ENCODE results near the gene RFX5. TPM values are rescaled to one million over a fixed set of nuclear protein-coding genes. Genes with fewer than 3 reads are reported as not detected.

Gene RFX5
- total and polyA plus RNA-seq, 8 donors: 5.6 to 34.2 (median 9.0) TPM

DNA sequence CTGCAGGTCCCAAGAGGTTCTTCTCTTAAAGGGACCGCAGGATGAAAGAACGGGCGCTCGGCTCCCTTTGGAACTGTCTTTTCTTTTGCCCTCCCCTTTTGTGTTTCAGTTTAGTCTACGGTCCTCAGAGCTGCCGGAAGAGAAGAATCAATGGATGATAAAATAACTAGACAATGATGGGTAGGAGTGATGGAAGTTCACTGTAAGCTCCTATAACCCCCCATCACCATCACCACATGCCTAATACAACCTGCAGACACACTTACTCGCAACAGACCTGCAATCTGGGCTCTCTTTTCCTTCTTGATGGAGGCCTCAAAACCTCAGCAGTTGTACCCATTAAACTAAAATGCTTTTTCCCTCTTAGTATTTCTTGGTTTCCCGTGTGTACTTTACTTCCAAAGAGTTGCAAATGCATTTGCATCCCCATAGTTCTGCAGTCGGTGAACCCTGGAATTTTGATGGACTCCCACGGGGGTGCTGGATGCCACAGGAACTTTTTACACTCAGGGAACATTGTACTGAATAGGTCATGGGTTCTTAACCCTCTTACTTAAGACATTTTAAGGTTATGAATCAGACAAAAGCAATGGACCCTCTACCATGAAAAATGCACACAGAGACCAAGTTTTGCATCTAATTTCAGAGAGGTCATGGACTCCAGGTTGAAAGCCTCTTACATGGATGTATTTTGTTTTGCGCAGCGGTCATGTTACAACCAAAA is 633 bp upstream of the RFX5 start:
- ATAC-seq (no peak), FAIRE-seq (no peak), DNase-seq (peak in 1 of 6 donors; percentile 3)
- peaks cover 0 to 4% (median 0%) of the 10 kb centered on the region in 3 donors for H3K36me3 ChIP-seq
- intact Hi-C loops (cut with DNase I): no loop called here
- peaks cover 0 to 7% (median 0%) of the 10 kb centered on the region in 3 donors for H3K4me1 ChIP-seq
- 32 to 35% methylated on average over 12 of the region's 12 CpGs for WGBS, 2 donors
- no peaks in the 10 kb centered on the region for H3K27me3 ChIP-seq
- H3K9me3 ChIP-seq: no peaks in the 10 kb centered on the region
- H3K4me3 ChIP-seq: peak overlapping the region in 3 of 4 donors; percentile 54 to 65 (median 61)
- TF ChIP-seq, protein P1, sequence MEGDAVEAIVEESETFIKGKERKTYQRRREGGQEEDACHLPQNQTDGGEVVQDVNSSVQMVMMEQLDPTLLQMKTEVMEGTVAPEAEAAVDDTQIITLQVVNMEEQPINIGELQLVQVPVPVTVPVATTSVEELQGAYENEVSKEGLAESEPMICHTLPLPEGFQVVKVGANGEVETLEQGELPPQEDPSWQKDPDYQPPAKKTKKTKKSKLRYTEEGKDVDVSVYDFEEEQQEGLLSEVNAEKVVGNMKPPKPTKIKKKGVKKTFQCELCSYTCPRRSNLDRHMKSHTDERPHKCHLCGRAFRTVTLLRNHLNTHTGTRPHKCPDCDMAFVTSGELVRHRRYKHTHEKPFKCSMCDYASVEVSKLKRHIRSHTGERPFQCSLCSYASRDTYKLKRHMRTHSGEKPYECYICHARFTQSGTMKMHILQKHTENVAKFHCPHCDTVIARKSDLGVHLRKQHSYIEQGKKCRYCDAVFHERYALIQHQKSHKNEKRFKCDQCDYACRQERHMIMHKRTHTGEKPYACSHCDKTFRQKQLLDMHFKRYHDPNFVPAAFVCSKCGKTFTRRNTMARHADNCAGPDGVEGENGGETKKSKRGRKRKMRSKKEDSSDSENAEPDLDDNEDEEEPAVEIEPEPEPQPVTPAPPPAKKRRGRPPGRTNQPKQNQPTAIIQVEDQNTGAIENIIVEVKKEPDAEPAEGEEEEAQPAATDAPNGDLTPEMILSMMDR (IDR thresholded peaks at IDR 0.05): no peak
- peak overlapping the region in 3 of 4 donors; percentile 83 to 92 (median 91) for H3K27ac ChIP-seq

DNA sequence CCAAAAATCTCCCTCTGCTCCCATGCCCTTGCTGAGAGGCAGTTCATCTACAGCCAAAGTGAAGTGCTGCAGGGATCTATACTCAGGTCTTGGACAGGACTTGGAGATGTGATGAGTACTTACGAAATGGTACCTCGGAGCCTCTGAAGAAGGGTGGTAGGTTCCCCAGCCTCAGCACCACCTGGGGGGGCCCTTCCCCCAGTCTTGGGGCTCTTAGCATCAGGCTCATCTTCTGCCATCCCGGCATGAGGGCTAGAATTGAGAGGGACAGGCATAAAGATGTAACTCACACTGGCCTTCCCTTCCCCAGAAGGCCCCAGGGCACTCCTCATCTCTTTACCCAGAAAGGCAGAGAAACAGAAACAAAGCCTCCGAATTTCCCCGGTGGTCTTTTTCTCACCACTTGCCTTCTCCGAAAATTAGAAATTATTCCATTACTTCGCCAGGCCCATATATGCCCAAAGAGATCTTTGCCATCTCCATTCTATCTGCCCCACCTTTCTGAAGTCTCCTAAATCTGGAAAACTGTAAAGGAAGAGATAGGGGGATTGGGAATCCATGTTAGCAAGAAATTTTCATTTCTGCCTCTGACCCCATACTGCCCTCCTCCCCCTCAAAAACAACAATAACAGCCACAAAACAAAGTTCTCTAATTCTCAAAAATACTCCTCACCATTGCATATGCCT is 827 bp downstream of the RFX5 start:
- FAIRE-seq (no peak), DNase-seq (no peak)

DNA sequence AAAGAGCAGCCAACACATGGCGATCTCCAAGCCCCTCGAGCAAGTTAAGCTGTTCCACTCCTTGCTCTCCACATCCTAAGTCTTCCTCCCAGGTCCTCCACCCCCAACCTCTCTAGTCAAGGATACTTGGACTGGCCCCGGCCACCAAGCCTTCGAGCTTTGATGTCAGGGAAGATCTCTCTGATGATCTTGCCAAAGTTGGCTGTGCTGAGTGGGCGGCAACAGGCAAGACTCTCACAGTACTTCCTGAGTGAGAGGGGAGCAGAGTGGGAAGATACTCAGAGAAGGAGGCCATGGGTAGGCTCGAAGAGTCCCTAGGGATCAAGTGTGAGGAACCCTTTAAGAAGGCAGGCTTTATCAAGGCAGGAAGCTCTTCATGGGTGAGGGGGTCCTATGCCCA is 2.8 kb downstream of the RFX5 start:
- peaks cover 0 to 11% (median 0%) of the 10 kb centered on the region in 3 donors for H3K4me1 ChIP-seq
- TF ChIP-seq, protein P1 (IDR thresholded peaks at IDR 0.05): no peak
- H3K9me3 ChIP-seq: no peaks in the 10 kb centered on the region
- H3K36me3 ChIP-seq: peaks cover 0 to 4% (median 0%) of the 10 kb centered on the region in 3 donors
- no peak overlapping the region for H3K4me3 ChIP-seq
- FAIRE-seq (no peak), ATAC-seq (no peak), DNase-seq (no peak)
- H3K27me3 ChIP-seq: no peaks in the 10 kb centered on the region
- intact Hi-C loops (cut with DNase I): loop anchor here in 1 of 3 donors (5.0 kb wide), 1 partner anchor 42 kb away; no protein-coding TSS in a partner anchor
- 83 to 85% methylated on average over 6 of the region's 6 CpGs for WGBS, 2 donors
- no peak overlapping the region for H3K27ac ChIP-seq

More for the DNA sequence above, 827 bp downstream of the RFX5 start:
- Histone ChIP-seq H3K4me3 (peak overlapping the region; percentile 26 to 65 (median 58)), H3K36me3 (peaks cover 0 to 4% (median 0%) of the 10 kb centered on the region in 3 donors), H3K4me1 (peaks cover 0 to 7% (median 0%) of the 10 kb centered on the region in 3 donors), H3K9me3 (no peaks in the 10 kb centered on the region), H3K27ac (peak overlapping the region in 3 of 4 donors; percentile 83 to 92 (median 91)), H3K27me3 (no peaks in the 10 kb centered on the region)
- TF ChIP-seq, protein P1 (IDR thresholded peaks at IDR 0.05): no peak
- no peak for ATAC-seq
- WGBS, 2 donors: 60 to 64% methylated on average over 7 of the region's 7 CpGs
- intact Hi-C loops (cut with DNase I): no loop called here

DNA sequence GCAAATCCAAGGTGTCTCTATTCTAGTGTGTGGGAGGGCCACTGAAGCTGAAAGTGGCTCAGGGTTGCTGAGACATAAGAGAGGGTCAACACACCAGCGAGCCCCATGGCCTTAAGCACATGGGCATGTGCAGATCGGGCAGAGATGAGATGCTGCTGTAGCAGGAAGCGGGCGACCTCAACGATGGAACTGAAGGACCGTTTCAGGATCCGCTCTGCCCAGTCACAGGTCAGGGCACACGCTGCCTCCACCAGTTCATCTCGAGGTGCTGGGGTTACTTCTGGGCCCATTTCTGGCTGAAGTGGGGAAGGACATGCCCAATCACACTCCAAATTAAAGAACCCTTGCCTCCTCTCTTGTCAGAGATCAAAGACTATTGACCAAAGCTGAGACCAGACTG is 3.5 kb downstream of the RFX5 start:
- Histone ChIP-seq H3K9me3 (no peaks in the 10 kb centered on the region), H3K4me1 (peaks cover 0 to 11% (median 0%) of the 10 kb centered on the region in 3 donors), H3K27me3 (no peaks in the 10 kb centered on the region), H3K36me3 (peaks cover 0 to 4% (median 0%) of the 10 kb centered on the region in 3 donors), H3K27ac (no peak overlapping the region), H3K4me3 (no peak overlapping the region)
- ATAC-seq (no peak), FAIRE-seq (no peak), DNase-seq (no peak)
- intact Hi-C loops (cut with DNase I): loop anchor here in 1 of 3 donors (5.0 kb wide), 1 partner anchor 41 kb away; no protein-coding TSS in a partner anchor
- 75 to 76% methylated on average over 9 of the region's 9 CpGs for WGBS, 2 donors
- TF ChIP-seq, protein P1 (IDR thresholded peaks at IDR 0.05): no peak

All from pancreas (tissue), 10 donors.